Transverse colon (tissue), 4 donors: ENCODE data around the gene THAP7. TPM values are rescaled to one million over a fixed set of nuclear protein-coding genes. Genes with fewer than 3 reads are reported as not detected.

Experiments used
- DNase-seq: peaks from one replicate; pipeline ENCODE4 v3.0.0-alpha.2; 2019
- H3K27ac ChIP-seq, 4 donors: fragments of 200-600 bp; sonication (generic); 2 replicates each; pipeline ENCODE4 v1.5.1; 2016 to 2018; ENCODE audit warnings: inconsistent platforms in 4 of 4
- H3K27me3 ChIP-seq: fragments of 200-600 bp; sonication (generic); 2 replicates; pipeline ENCODE4 v1.5.1; 2017; ENCODE audit warnings: inconsistent platforms
- H3K36me3 ChIP-seq, 4 donors: fragments of 200-600 bp; sonication (generic); 2 replicates each; pipeline ENCODE4 v1.5.1; 2017 to 2019; ENCODE audit warnings: inconsistent platforms in 4 of 4
- H3K4me1 ChIP-seq, 4 donors: fragments of 200-600 bp; sonication (generic); 2 replicates each; pipeline ENCODE4 v1.5.1; 2017 to 2020; ENCODE audit warnings: inconsistent platforms in 4 of 4
- H3K4me3 ChIP-seq, 4 donors: fragments of 200-600 bp; sonication (generic); 1 replicate in 1 of 4; 2 replicates in 3 of 4; pipeline versions ENCODE4 v1.5.1 to v1.6.1; 2017 to 2019; ENCODE audit warnings: inconsistent platforms in 4 of 4
- H3K9me3 ChIP-seq, 2 donors: fragments of 200-600 bp; sonication (generic); 2 replicates each; pipeline ENCODE4 v1.5.1; 2017 to 2019; ENCODE audit warnings: inconsistent platforms in 2 of 2
- EP300 ChIP-seq: sonication (generic); formaldehyde crosslinking; IDR thresholded peaks from one replicate; pipeline ENCODE4 v1.6.1; 2017; ENCODE audit warnings: antibody characterized with exemption, low read depth
- POLR2A ChIP-seq: fragments of 450-650 bp; IDR thresholded peaks from one replicate; pipeline ENCODE4 v1.6.1; 2016; ENCODE audit warnings: antibody characterized with exemption, mild to moderate bottlenecking, moderate library complexity
- POLR2AphosphoS5 ChIP-seq, 3 donors: sonication (generic); formaldehyde crosslinking; IDR thresholded peaks; one replicate each; pipeline ENCODE4 v1.6.1; 2016; ENCODE audit warnings: antibody characterized with exemption in 3 of 3
- WGBS, 2 donors: methylation state at CpG; one replicate each; pipeline ENCODE4 v1.1.5; 2018; ENCODE audit warnings: low coverage in 1 of 2; 5-methylcytosine and 5-hydroxymethylcytosine counted together
- in situ Hi-C, 4 donors: fragments of 200-750 bp; cut with MboI; loops; one replicate each; pipeline versions ENCODE4 v1.15.0 to v1.15.1; 2017; ENCODE audit warnings: low sequenced_read_pairs in 3 of 4, low pct_ligation_motif_present in 1 of 4, low pct_unique_long_range_greater_than_20kb in 1 of 4
- intact Hi-C: fragments of 100-400 bp; cut with DNase I; formaldehyde crosslinking; loops from one replicate; pipeline ENCODE4 v1.15.1; 2023; ENCODE audit warnings: low total_unique reads
- total RNA-seq, 4 donors: library from RNA; depleted of rRNA; stranded (reverse); fragments of >200 nt; gene quantifications; one replicate each; pipeline ENCODE4 v1.1.0, GENCODE V29; 2016
- TF ChIP-seq, protein P1 (sequence below), 5 experiments: fragments of 200-600 bp in 3 of 5; fragments of 450-650 bp in 2 of 5; sonication (generic) in 3 of 5; IDR thresholded peaks; 1 replicate in 2 of 5; 2 replicates in 3 of 5; pipeline ENCODE4 v1.5.1; 2016 to 2017; ENCODE audit warnings: antibody characterized with exemption in 5 of 5, inconsistent platforms in 3 of 5, mild to moderate bottlenecking in 2 of 5, moderate library complexity in 1 of 5

Gene THAP7
- total RNA-seq, 4 donors from 2014 or later = 27.0 to 51.5 (median 32.7) TPM

DNA sequence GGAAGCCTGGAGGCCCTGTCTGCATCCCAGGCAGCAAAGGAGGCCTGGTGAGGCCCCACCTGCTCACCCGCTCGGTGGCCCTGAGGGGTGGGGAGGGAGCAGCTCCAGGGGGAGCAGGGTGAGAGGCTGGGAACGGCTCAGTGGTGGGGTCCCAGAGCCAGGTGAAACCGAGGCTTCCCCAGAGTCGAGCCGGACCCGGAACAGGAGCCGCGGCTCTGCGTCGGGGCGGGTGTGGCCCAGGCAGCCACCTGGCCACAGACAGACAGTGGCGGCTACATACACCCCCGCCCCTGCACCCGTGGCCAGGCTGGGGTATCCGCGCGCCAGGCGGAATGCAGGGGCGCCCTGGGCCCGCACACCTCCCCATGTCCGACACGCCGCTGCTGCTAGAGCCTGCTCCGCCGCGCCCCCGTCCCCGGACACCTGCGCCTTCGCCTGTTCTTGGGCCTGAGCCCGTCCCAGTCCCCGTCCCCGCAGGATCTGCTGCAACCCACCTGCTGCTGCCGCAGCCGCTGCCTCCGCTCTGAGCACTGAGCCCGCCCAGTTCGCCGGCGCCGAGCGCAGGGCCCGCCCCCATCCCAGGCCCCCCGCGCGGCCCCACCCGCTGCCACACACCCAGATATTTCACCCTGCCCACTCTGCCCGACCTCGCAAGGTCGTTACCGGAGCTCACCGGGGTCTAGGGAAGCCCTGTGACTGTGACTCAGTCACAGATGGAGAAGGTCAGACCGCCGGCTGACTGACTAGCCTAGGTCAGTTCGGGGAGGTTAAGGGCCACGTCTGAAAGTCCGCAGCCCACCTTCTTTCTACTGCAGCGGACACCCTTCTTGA, 30.3 kb upstream of the THAP7 start, which contains the start of gene SLC7A4:
Gene SLC7A4 (minus strand): TSS at position 525 of the 831 bp plus-strand sequence. CDS start 749 bp downstream, outside the sequence.
- no peak for TF ChIP-seq POLR2A
- TF ChIP-seq, protein P1, sequence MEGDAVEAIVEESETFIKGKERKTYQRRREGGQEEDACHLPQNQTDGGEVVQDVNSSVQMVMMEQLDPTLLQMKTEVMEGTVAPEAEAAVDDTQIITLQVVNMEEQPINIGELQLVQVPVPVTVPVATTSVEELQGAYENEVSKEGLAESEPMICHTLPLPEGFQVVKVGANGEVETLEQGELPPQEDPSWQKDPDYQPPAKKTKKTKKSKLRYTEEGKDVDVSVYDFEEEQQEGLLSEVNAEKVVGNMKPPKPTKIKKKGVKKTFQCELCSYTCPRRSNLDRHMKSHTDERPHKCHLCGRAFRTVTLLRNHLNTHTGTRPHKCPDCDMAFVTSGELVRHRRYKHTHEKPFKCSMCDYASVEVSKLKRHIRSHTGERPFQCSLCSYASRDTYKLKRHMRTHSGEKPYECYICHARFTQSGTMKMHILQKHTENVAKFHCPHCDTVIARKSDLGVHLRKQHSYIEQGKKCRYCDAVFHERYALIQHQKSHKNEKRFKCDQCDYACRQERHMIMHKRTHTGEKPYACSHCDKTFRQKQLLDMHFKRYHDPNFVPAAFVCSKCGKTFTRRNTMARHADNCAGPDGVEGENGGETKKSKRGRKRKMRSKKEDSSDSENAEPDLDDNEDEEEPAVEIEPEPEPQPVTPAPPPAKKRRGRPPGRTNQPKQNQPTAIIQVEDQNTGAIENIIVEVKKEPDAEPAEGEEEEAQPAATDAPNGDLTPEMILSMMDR (IDR thresholded peaks at IDR 0.05) = no peak
- no peak for TF ChIP-seq POLR2AphosphoS5 (IDR thresholded peaks at IDR 0.05)
- no peak for TF ChIP-seq EP300
- H3K27ac ChIP-seq = peak within 1 kb of the TSS in 1 of 4 donors; percentile 11
- in situ Hi-C loops = no loop called here
- DNase-seq = peak; percentile 17
- H3K4me3 ChIP-seq = peak within 1 kb of the TSS in 3 of 4 donors; percentile 24 to 30 (median 28)
- WGBS, 2 donors = 21% methylated on average over 38 of the region's 59 CpGs; no CpG with 5 or more reads in 1 of the 2 donors
- intact Hi-C loops = no loop called here
- H3K27me3 ChIP-seq = peaks cover 25% of the 10 kb centered on the region
- H3K9me3 ChIP-seq = no peaks in the 10 kb centered on the region
- no peaks in the 10 kb centered on the region for H3K36me3 ChIP-seq
- H3K4me1 ChIP-seq = peaks cover 7 to 9% (median 7%) of the 10 kb centered on the region in 4 donors

DNA sequence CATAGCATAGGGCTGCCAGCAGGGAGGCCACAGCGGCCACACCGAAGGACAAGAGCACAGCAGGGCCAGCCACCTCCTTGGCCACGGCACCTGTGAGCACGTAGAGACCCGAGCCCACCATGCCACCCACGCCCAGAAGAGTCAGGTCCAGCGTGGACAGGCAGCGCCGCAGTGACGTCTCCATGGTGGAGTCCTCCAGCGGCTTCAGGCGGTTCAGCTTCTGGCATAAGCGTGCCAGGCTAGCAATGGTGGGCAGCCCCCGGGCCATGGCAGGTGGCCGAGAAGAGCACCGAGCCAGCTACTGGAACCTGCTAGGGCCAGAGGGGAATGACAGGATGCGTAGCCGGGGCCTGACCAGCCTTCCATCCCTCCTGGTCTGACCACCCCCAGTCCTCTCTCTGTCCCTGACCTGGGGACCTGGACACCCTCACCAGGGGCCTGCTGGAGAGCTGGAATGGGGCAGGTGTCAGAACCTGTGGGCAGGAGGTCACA, 29.7 kb upstream of the THAP7 start:
- in situ Hi-C loops = no loop called here
- TF ChIP-seq POLR2A = no peak
- intact Hi-C loops = no loop called here
- H3K27me3 ChIP-seq = peaks cover 25% of the 10 kb centered on the region
- WGBS, 2 donors = 100% methylated on average over 8 of the region's 18 CpGs; no CpG with 5 or more reads in 1 of the 2 donors
- DNase-seq = no peak
- H3K9me3 ChIP-seq = no peaks in the 10 kb centered on the region
- H3K27ac ChIP-seq = peak overlapping the region in 1 of 4 donors; percentile 11
- peaks cover 7 to 9% (median 7%) of the 10 kb centered on the region in 4 donors for H3K4me1 ChIP-seq
- peak overlapping the region in 2 of 4 donors; percentile 24 to 28 for H3K4me3 ChIP-seq
- H3K36me3 ChIP-seq = no peaks in the 10 kb centered on the region

DNA sequence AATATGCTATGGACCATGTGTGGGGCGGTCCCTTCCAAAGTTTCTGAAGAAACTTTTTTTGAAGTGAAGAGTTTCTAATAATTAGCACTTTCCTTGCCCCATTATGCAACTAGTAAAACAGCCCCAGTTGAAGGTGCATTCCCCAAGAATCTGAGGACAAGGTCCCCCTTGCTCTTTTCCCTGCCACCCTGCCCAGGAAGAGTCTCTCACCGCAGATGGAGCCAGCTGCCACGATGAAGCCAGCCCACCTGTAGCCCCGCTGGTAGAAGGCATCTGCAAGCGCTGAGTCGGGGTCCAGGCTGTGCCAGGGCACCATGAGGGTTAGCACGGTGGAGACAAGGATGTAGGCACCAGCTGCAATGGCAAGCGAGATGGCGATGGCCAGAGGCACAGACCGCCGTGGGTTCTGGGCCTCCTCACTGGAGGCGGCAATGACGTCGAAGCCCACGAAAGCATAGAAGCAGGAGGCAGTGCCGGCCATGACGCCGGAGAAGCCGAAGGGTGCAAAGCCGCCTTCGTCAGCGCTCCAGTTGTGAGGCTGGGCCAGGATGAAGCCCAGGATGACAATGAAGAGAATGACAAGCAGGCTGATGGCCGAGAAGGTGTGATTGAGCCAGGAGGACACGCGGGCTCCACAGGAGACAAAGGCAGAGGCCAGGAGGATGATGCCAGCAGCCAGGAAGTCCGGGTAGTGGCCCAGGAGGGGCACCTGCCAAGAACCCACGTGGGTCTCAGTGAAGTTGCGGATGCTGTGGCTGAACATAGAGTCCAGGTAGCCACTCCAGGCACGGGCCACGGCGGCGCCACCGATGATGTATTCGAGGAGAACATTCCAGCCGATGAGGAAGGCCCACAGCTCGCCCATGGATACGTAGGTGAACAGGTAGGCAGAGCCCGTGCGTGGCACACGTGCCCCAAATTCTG, 29.0 kb upstream of the THAP7 start:
- H3K4me1 ChIP-seq = peaks cover 7 to 9% (median 7%) of the 10 kb centered on the region in 4 donors
- no peak for TF ChIP-seq POLR2A
- no peak for TF ChIP-seq EP300
- no peak for TF ChIP-seq POLR2AphosphoS5 (IDR thresholded peaks at IDR 0.05)
- TF ChIP-seq, protein P1 (IDR thresholded peaks at IDR 0.05) = no peak
- H3K9me3 ChIP-seq = no peaks in the 10 kb centered on the region
- H3K27ac ChIP-seq = no peak overlapping the region
- no peak for DNase-seq
- no peaks in the 10 kb centered on the region for H3K36me3 ChIP-seq
- 84 to 93% methylated on average over 2 to 40 of the region's 40 CpGs for WGBS, 2 donors
- in situ Hi-C loops (no loop called here), intact Hi-C loops (no loop called here)
- H3K27me3 ChIP-seq = peaks cover 25% of the 10 kb centered on the region
- no peak overlapping the region for H3K4me3 ChIP-seq

DNA sequence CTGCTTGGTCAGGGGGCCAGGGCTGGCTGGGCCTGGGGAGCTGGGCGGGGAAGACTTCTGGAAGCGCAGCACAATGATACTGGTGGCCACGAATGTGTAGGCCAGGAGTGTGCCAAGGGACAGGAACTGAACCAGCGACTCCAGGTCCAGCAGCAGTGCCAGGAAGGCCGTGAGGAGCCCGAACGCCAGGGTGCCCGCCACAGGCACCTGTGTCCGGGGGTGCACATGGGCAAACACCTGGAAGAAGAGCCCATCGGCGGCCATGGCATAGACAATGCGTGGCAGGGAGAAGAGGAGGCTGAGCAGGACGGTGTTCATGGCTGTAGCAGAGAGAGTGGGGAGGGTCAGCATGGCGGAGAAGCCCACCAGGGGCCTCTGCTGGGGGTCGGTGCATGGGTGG, 28.1 kb upstream of the THAP7 start:
- no peak overlapping the region for H3K27ac ChIP-seq
- TF ChIP-seq EP300 = no peak
- TF ChIP-seq, protein P1 (IDR thresholded peaks at IDR 0.05) = no peak
- no peak for TF ChIP-seq POLR2A
- no peak for TF ChIP-seq POLR2AphosphoS5 (IDR thresholded peaks at IDR 0.05)
- peaks cover 7 to 9% (median 7%) of the 10 kb centered on the region in 4 donors for H3K4me1 ChIP-seq
- 84% methylated on average over 11 to 15 of the region's 15 CpGs for WGBS, 2 donors
- in situ Hi-C loops (no loop called here), intact Hi-C loops (no loop called here)
- no peaks in the 10 kb centered on the region for H3K9me3 ChIP-seq
- H3K4me3 ChIP-seq = no peak overlapping the region
- H3K27me3 ChIP-seq = peaks cover 25% of the 10 kb centered on the region
- no peak for DNase-seq
- H3K36me3 ChIP-seq = no peaks in the 10 kb centered on the region
